K562 (cell line): ENCODE results near the gene MEX3A. TPM values are rescaled to one million over a fixed set of nuclear protein-coding genes. Genes with fewer than 3 reads are reported as not detected.
A peak's percentile ranks its signal among the peaks of the same experiment; 100 is the strongest.

Experiments
- ATAC-seq: fragments of 200-7000 bp; cut with Tn5 transposase; 3 replicates; pipeline ENCODE4 v1.9.1; 2020; ENCODE audit warnings: moderate library complexity
- BruUV-seq: library from RNA; stranded (reverse); fragments of 400-500 nt; replicated peaks from 2 replicates; lab custom pipeline; 2021; lab: Mats Ljungman, UMichigan
- CTCF ChIA-PET: fragments of 300-600 bp; formaldehyde crosslinking; extraction: SDS; loops from one replicate; lab custom pipeline; 2021; ENCODE audit warnings: low intra/inter-chr PET ratio; lab: Yijun Ruan, JAX
- POLR2A ChIA-PET: fragments of 300-600, 350-650 bp; sonication (Branson Sonifier 250); formaldehyde crosslinking; extraction: SDS; loops from one replicate; lab custom pipeline; 2021; ENCODE audit warnings: antibody characterized with exemption, inconsistent platforms; lab: Yijun Ruan, JAX
- DNase-seq, 4 experiments: peaks; one replicate each; pipeline versions ENCODE4 v3.0.0 to v3.0.0-alpha.2; 2011 to 2018; ENCODE audit warnings: low spot score in 3 of 4, mixed read lengths in 3 of 4; ENCODE audit errors: extremely low read depth in 1 of 4
- FAIRE-seq: peaks from 2 replicates; lab custom pipeline; 2011; peaks lifted over from hg19 to GRCh38; lab: Jason Lieb, UNC
- H2AFZ ChIP-seq: 2 replicates; pipeline ENCODE4 v1.6.0; 2011; ENCODE audit warnings: low read depth, low read length, control low read depth, inconsistent platforms
- H3K27ac ChIP-seq: fragments of 200-600 bp; 3 replicates; pipeline ENCODE4 v1.8.0; 2011; ENCODE audit warnings: low read depth, mild to moderate bottlenecking, control low read depth, inconsistent platforms, low read length, moderate library complexity, mixed read lengths; ENCODE audit errors: extremely low read depth
- H3K27me3 ChIP-seq, 2 experiments: fragments of 300-600 bp in 1 of 2; 2 replicates in 1 of 2; 3 replicates in 1 of 2; pipeline versions ENCODE4 v1.6.0 to v1.8.0; 2011; ENCODE audit warnings: inconsistent platforms in 2 of 2, low read length in 2 of 2, mild to moderate bottlenecking in 1 of 2, mixed read lengths in 1 of 2, moderate library complexity in 1 of 2; ENCODE audit not compliant: control insufficient read depth in 2 of 2, insufficient read depth in 2 of 2
- H3K36me3 ChIP-seq: fragments of 300-600 bp; 3 replicates; pipeline ENCODE4 v1.8.0; 2011; ENCODE audit warnings: mild to moderate bottlenecking, low read length, inconsistent platforms; ENCODE audit not compliant: control insufficient read depth, insufficient read depth
- H3K4me1 ChIP-seq, 2 experiments: fragments of 200-600 bp in 1 of 2; replicated peaks in 1 of 2; 2 replicates in 1 of 2; 3 replicates in 1 of 2; pipeline versions ENCODE4 v1.5.1 to v1.8.0; 2011; ENCODE audit warnings: inconsistent platforms in 2 of 2, low read length in 2 of 2, mild to moderate bottlenecking in 1 of 2, mixed read lengths in 1 of 2, moderate library complexity in 1 of 2; ENCODE audit not compliant: control insufficient read depth in 2 of 2, insufficient read depth in 2 of 2
- H3K4me2 ChIP-seq: 2 replicates; pipeline ENCODE4 v1.6.1; 2011; ENCODE audit warnings: low read length, control low read depth, inconsistent platforms, mixed read lengths; ENCODE audit not compliant: insufficient read depth
- H3K4me3 ChIP-seq: fragments of 200-600 bp; sonication (generic), shearing (Covaris generic); 2 replicates; pipeline ENCODE4 v1.5.1; 2016; ENCODE audit warnings: control low read depth, inconsistent platforms
- H3K79me2 ChIP-seq: fragments of 200-600 bp; 3 replicates; pipeline ENCODE4 v1.8.0; 2011; ENCODE audit warnings: low read length, inconsistent platforms; ENCODE audit not compliant: control insufficient read depth, insufficient read depth
- H3K9ac ChIP-seq, 2 experiments: 2 replicates each; pipeline versions ENCODE4 v1.6.0 to v1.6.1; 2011; ENCODE audit warnings: low read depth in 2 of 2, low read length in 2 of 2, control low read depth in 1 of 2, inconsistent platforms in 1 of 2, mild to moderate bottlenecking in 1 of 2, mixed read lengths in 1 of 2; ENCODE audit not compliant: insufficient read depth in 1 of 2
- H3K9me1 ChIP-seq: one replicate; pipeline ENCODE4 v1.6.0; 2011; ENCODE audit warnings: inconsistent platforms, mild to moderate bottlenecking, low read length, moderate library complexity; ENCODE audit not compliant: control insufficient read depth, insufficient read depth
- H3K9me3 ChIP-seq: replicated peaks from 2 replicates; pipeline ENCODE4 v1.5.1; 2011; ENCODE audit warnings: low read depth, low read length, inconsistent platforms; ENCODE audit not compliant: control insufficient read depth, insufficient read depth
- H4K20me1 ChIP-seq: replicated peaks from 2 replicates; pipeline ENCODE4 v1.6.1; 2011; ENCODE audit warnings: low read length, inconsistent platforms, mixed read lengths; ENCODE audit not compliant: control insufficient read depth, insufficient read depth
- ARID2 ChIP-seq: fragments of 450-650 bp; IDR thresholded peaks from 2 replicates; pipeline ENCODE4 v1.6.1; 2017; ENCODE audit warnings: antibody characterized with exemption, mild to moderate bottlenecking
- HEY1 ChIP-seq: fragments of 250-450 bp; sonication (Bioruptor Pico); IDR thresholded peaks from 2 replicates; pipeline ENCODE4 v1.5.0; 2020; ENCODE audit warnings: mild to moderate bottlenecking, moderate library complexity, borderline replicate concordance
- HLTF ChIP-seq: fragments of 450-650 bp; IDR thresholded peaks from 2 replicates; pipeline ENCODE4 v1.6.1; 2016
- KDM1A ChIP-seq, 2 experiments: fragments of 450-650 bp; IDR thresholded peaks; 2 replicates each; pipeline ENCODE4 v1.6.1; 2016; ENCODE audit warnings: mild to moderate bottlenecking in 2 of 2
- NR1H2 ChIP-seq: sonication (generic); formaldehyde crosslinking; IDR thresholded peaks from 2 replicates; pipeline ENCODE4 v1.4.0; 2020; ENCODE audit warnings: mild to moderate bottlenecking, missing genetic modification reagents
- SMARCC2 ChIP-seq: fragments of 450-650 bp; IDR thresholded peaks from 2 replicates; pipeline ENCODE4 v1.6.1; 2017; ENCODE audit warnings: antibody characterized with exemption, moderate library complexity, mild to moderate bottlenecking, low read depth
- ZC3H11A ChIP-seq: IDR thresholded peaks from 2 replicates; pipeline ENCODE4 v1.6.1; 2012; ENCODE audit warnings: low read depth, low read length, improper control_type of control experiment
- ZNF324 ChIP-seq: fragments of 250-450 bp; sonication (Bioruptor Pico); IDR thresholded peaks from 2 replicates; pipeline ENCODE4 v1.4.0; 2020; ENCODE audit warnings: mild to moderate bottlenecking
- ZNF431 ChIP-seq: sonication (generic); formaldehyde crosslinking; IDR thresholded peaks from 2 replicates; pipeline ENCODE4 v1.8.0; 2022; ENCODE audit warnings: mild to moderate bottlenecking, missing genetic modification reagents
- WGBS: fragments of 100-300 bp; shearing (Covaris generic); methylation state at CpG from one replicate; pipeline ENCODE4 v1.1.6; 2016; ENCODE audit warnings: low coverage, mixed read lengths; ENCODE audit not compliant: insufficient coverage; ENCODE audit errors: missing lambda C conversion rate; 5-methylcytosine and 5-hydroxymethylcytosine counted together
- in situ Hi-C: fragments of 300-500 bp; cut with MboI; formaldehyde crosslinking; loops from 4 replicates; pipeline ENCODE4 v1.15.0; 2018; ENCODE audit warnings: inconsistent platforms, mixed read lengths
- intact Hi-C: fragments of 100-400 bp; cut with micrococcal nuclease; formaldehyde crosslinking; loops from 2 replicates; pipeline ENCODE4 v1.14.2; 2022
- polyA plus RNA-seq, 8 experiments: library from polyadenylated mRNA; depleted of rRNA in 4 of 8; stranded (reverse) in 5 of 8; unstranded in 3 of 8; fragments of >200 nt; fragmentation: Nextera tagmentation in 2 of 8; fragmentation: Illumina TruSeq in 1 of 8; extraction: Ambion mirVana in 2 of 8; extraction: Trizol in 1 of 8; gene quantifications; 2 replicates each; pipeline versions ENCODE4 v1.2.1 to v1.2.3, GENCODE V29; 2011 to 2014; ENCODE audit warnings: inconsistent platforms in 1 of 8, missing spikeins in 1 of 8
- total RNA-seq, 7 experiments: library from RNA; depleted of rRNA in 6 of 7; stranded (reverse); fragments of >200 nt in 6 of 7; fragmentation: Illumina TruSeq in 2 of 7; extraction: Trizol in 2 of 7; gene quantifications; 2 replicates each; pipeline versions ENCODE4 v1.2.1 to v1.2.3, GENCODE V29; 2011 to 2021; ENCODE audit warnings: low replicate concordance in 1 of 7
- TF ChIP-seq, protein P1 (sequence below): fragments of 250-450 bp; sonication (Bioruptor Pico); IDR thresholded peaks from 2 replicates; pipeline ENCODE4 v1.8.0; 2022; ENCODE audit warnings: inconsistent platforms, mild to moderate bottlenecking, moderate library complexity, borderline replicate concordance
- TF ChIP-seq, protein P2 (sequence below), 2 experiments: fragments of 450-650 bp in 1 of 2; sonication (generic) in 1 of 2; formaldehyde crosslinking in 1 of 2; IDR thresholded peaks; 2 replicates each; pipeline versions ENCODE4 v1.7.1 to v1.9.0; 2016 to 2022; ENCODE audit warnings: inconsistent platforms in 1 of 2, mild to moderate bottlenecking in 1 of 2, missing genetic modification reagents in 1 of 2

MEX3A gene
- total and polyA plus RNA-seq, 9 of the 15 experiments (the other 6 are each of a cell fraction or from before 2014, with no cell fraction given) = 0.36 to 13.7 (median 5.2) TPM

DNA sequence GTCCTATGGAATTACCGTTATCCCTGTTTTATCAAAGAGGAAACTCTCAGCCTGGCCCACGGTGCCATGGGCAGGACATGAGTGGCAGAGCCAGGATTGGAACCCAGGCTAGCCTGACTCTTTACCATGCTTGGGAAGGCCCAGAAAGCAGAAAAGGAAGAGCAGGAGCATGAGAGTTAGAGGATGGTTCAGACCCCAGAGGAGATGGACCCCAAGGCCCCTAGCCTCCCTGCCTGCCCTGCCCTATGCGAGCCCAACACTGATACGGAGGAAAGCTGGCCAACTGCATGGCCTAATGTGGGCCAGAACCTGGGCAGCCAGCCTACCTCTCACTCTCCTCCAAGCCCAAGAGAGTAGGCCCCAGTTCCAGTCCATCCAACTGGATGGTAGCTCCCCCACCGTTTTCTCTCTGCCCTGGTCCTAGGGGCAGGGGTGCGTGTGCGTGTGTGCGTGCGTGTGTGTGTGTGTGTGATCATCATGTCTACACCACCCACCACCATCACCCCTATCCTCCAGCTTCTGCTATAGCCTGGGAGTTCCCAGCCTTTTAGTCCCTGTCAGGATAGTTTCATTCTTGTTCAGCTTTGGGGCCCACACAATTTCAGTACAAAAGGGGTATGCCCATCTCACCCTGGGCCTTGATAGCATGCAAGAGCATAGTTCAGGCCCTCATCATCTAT, 15.4 kb upstream of the MEX3A start:
- no peaks in the 10 kb centered on the region for H3K79me2 ChIP-seq
- no peaks in the 10 kb centered on the region for H3K9me1 ChIP-seq
- H2AFZ ChIP-seq = no peak overlapping the region
- H3K4me1 ChIP-seq = peaks cover 0 to 11% of the 10 kb centered on the region in 2 experiments; a peak in 2 of 5 replicates
- H3K4me3 ChIP-seq = no peak overlapping the region
- WGBS = 67% methylated on average over 9 of the region's 9 CpGs
- H3K36me3 ChIP-seq = no peaks in the 10 kb centered on the region
- DNase-seq (no peak), FAIRE-seq (no peak), ATAC-seq (no peak)
- no peak overlapping the region for H3K27ac ChIP-seq
- 0 out of 4 replicates have a peak overlapping the region, but pooled peaks of 1 of the 2 experiments have one; percentile 19 for H3K9ac ChIP-seq
- ChIA-PET POLR2A (interaction anchor here (0.6 to 12.5 kb wide), 8 partner anchors 8 to 147 kb away, joined by 3 to 164 read pairs (median 8); partner anchors contain the start of gene LMNA), CTCF (interaction anchor here (0.6 to 3.4 kb wide), 4 partner anchors 33 to 847 kb away, joined by 3 to 71 read pairs (median 5); no protein-coding TSS in a partner anchor)
- intact Hi-C loops = loop anchor here (5.0 to 10.0 kb wide), 2 partner anchors 130 to 347 kb away; no protein-coding TSS in a partner anchor
- in situ Hi-C loops = no loop called here
- no TSS peak for BruUV-seq
- no peaks in the 10 kb centered on the region for H3K9me3 ChIP-seq
- H3K27me3 ChIP-seq = no peaks in the 10 kb centered on the region
- H4K20me1 ChIP-seq = no peaks in the 10 kb centered on the region
- H3K4me2 ChIP-seq = no peak overlapping the region
- TF ChIP-seq HLTF (no peak), SMARCC2 (no peak), KDM1A (IDR thresholded peaks at IDR 0.05) (no peak), HEY1 (CRISPR knock-in tag) (no peak), ZNF324 (CRISPR knock-in tag) (no peak), NR1H2 (CRISPR knock-in tag) (no peak), ZC3H11A (no peak), ARID2 (no peak), ZNF431 (CRISPR knock-in tag) (no peak)
- TF ChIP-seq, protein P1, sequence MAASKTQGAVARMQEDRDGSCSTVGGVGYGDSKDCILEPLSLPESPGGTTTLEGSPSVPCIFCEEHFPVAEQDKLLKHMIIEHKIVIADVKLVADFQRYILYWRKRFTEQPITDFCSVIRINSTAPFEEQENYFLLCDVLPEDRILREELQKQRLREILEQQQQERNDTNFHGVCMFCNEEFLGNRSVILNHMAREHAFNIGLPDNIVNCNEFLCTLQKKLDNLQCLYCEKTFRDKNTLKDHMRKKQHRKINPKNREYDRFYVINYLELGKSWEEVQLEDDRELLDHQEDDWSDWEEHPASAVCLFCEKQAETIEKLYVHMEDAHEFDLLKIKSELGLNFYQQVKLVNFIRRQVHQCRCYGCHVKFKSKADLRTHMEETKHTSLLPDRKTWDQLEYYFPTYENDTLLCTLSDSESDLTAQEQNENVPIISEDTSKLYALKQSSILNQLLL (CRISPR knock-in tag) = no peak
- TF ChIP-seq, protein P2, sequence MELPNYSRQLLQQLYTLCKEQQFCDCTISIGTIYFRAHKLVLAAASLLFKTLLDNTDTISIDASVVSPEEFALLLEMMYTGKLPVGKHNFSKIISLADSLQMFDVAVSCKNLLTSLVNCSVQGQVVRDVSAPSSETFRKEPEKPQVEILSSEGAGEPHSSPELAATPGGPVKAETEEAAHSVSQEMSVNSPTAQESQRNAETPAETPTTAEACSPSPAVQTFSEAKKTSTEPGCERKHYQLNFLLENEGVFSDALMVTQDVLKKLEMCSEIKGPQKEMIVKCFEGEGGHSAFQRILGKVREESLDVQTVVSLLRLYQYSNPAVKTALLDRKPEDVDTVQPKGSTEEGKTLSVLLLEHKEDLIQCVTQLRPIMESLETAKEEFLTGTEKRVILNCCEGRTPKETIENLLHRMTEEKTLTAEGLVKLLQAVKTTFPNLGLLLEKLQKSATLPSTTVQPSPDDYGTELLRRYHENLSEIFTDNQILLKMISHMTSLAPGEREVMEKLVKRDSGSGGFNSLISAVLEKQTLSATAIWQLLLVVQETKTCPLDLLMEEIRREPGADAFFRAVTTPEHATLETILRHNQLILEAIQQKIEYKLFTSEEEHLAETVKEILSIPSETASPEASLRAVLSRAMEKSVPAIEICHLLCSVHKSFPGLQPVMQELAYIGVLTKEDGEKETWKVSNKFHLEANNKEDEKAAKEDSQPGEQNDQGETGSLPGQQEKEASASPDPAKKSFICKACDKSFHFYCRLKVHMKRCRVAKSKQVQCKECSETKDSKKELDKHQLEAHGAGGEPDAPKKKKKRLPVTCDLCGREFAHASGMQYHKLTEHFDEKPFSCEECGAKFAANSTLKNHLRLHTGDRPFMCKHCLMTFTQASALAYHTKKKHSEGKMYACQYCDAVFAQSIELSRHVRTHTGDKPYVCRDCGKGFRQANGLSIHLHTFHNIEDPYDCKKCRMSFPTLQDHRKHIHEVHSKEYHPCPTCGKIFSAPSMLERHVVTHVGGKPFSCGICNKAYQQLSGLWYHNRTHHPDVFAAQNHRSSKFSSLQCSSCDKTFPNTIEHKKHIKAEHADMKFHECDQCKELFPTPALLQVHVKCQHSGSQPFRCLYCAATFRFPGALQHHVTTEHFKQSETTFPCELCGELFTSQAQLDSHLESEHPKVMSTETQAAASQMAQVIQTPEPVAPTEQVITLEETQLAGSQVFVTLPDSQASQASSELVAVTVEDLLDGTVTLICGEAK (IDR thresholded peaks at IDR 0.05) = no peak
- TF ChIP-seq, protein P2 (CRISPR knock-in tag; IDR thresholded peaks at IDR 0.05) = no peak
